LNCAP (cell line): ENCODE data around the gene OR1D2.

Experiments
- TF ChIP-seq, protein P1 (sequence below): fragments of 450-650 bp; IDR thresholded peaks from 2 replicates; pipeline ENCODE4 v1.5.1; 2017; ENCODE audit warnings: mild to moderate bottlenecking

The OR1D2 gene

DNA sequence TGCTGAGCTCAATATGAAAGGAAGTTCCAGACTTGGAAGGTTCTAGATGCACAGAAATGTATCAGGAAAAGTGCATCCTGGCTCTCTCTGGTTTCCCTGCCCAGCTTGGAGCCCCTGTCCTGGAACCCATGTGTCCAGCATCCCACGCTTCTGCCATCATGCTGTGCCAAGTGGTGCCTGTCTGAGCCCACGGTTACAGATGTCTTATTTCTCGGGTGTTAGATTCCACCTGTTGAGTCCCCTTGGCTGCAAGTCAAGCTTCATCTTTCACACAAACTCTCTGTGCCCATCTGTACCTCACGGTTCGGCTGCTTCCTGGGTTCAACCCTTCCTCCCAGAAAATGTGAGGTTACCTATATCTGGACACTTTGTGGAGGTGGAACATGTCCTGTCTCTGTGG, 63.3 kb downstream of the OR1D2 start:
- TF ChIP-seq, protein P1, sequence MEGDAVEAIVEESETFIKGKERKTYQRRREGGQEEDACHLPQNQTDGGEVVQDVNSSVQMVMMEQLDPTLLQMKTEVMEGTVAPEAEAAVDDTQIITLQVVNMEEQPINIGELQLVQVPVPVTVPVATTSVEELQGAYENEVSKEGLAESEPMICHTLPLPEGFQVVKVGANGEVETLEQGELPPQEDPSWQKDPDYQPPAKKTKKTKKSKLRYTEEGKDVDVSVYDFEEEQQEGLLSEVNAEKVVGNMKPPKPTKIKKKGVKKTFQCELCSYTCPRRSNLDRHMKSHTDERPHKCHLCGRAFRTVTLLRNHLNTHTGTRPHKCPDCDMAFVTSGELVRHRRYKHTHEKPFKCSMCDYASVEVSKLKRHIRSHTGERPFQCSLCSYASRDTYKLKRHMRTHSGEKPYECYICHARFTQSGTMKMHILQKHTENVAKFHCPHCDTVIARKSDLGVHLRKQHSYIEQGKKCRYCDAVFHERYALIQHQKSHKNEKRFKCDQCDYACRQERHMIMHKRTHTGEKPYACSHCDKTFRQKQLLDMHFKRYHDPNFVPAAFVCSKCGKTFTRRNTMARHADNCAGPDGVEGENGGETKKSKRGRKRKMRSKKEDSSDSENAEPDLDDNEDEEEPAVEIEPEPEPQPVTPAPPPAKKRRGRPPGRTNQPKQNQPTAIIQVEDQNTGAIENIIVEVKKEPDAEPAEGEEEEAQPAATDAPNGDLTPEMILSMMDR, result no peak

DNA sequence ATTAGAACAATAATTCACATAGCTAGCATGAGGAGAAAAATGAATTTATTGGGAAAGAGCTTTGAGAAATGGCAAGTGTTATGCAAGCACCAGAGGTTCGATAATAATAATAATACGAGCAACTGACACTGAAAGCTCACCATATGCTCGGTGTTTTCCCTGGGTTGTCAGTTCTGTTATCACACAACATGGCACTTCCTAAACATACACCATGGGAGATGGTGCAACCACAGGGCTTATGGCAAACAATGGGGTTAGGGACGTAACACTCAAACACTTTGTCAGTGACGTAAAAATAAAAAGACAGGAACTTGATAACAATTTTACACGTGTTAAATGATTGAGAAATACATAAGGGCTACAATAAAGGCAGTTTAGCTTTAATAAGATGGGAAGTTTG, 64.5 kb downstream of the OR1D2 start:
- TF ChIP-seq, protein P1, result no peak

DNA sequence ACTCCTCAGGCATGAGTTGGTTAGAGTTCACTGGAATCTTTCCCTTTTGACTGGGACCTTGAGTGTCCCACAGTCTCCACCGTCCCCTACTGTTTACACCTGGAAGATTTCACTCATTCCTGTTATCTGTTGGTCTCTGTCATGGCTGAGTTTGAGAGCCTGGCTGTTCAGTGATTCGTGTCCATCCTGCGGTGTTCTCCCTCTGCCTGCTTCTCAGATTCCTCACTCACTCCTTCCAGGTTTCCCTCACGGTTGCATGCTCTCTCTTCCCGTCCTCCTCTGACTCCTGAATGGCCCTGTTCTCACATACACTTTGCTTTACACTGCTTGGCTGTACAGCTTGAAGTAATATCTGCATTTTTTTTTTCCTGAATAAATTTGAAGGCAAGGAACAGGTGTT, 65.3 kb downstream of the OR1D2 start:
- TF ChIP-seq, protein P1, result no peak
